NCI-H187 treated with DMSO at 0.1 percent for 48 hours (cell line): ENCODE data around the gene FN3KRP.

ENCODE experiments used
- DNase-seq: peaks from one replicate; lab custom pipeline; 2025; lab: John Stamatoyannopoulos, UW

Gene FN3KRP

GRCh38 chr17:82687375-82687861, 29.1 kb upstream of the FN3KRP start:
- DNase-seq: no peak

- DNase-seq: no peak
Observed at GRCh38 chr17:82687871-82688270, 28.6 kb upstream of the FN3KRP start.

GRCh38 chr17:82689077-82689476, 27.4 kb upstream of the FN3KRP start:
- no peak for DNase-seq

- no peak for DNase-seq
Observed at GRCh38 chr17:82690786-82691489, 25.6 kb upstream of the FN3KRP start.

- no peak for DNase-seq
Observed at GRCh38 chr17:82691714-82692113, 24.8 kb upstream of the FN3KRP start.

- DNase-seq: no peak
Observed at GRCh38 chr17:82692268-82692667, 24.2 kb upstream of the FN3KRP start.

GRCh38 chr17:82693168-82693867, 23.2 kb upstream of the FN3KRP start:
- DNase-seq: no peak

GRCh38 chr17:82694647-82695046, 21.9 kb upstream of the FN3KRP start:
- no peak for DNase-seq

GRCh38 chr17:82696259-82696658, 20.2 kb upstream of the FN3KRP start:
- DNase-seq: no peak

GRCh38 chr17:82696916-82697807, 19.3 kb upstream of the FN3KRP start:
- DNase-seq: no peak

- DNase-seq: no peak
Observed at GRCh38 chr17:82697808-82698064, 18.8 kb upstream of the FN3KRP start.

GRCh38 chr17:82698065-82698973, 18.2 kb upstream of the FN3KRP start, which contains the start of gene RAB40B:
Gene RAB40B, minus strand, starts transcription at chr17:82698698. Its CDS starts 102 bp downstream, at chr17:82698596.
- peak; percentile 92 for DNase-seq

GRCh38 chr17:82698974-82699442, 17.5 kb upstream of the FN3KRP start:
- DNase-seq: no peak

- DNase-seq: no peak
Observed at GRCh38 chr17:82699551-82699950, 17.0 kb upstream of the FN3KRP start.

- DNase-seq: no peak
Observed at GRCh38 chr17:82702231-82702927, 14.1 kb upstream of the FN3KRP start.

- DNase-seq: no peak
Observed at GRCh38 chr17:82703036-82703745, 13.3 kb upstream of the FN3KRP start.

GRCh38 chr17:82703935-82704865, 12.3 kb upstream of the FN3KRP start:
- DNase-seq: no peak

- no peak for DNase-seq
Observed at GRCh38 chr17:82704886-82705285, 11.6 kb upstream of the FN3KRP start.

- no peak for DNase-seq
Observed at GRCh38 chr17:82705756-82706155, 10.8 kb upstream of the FN3KRP start.
